Uterus (tissue), 4 donors: ENCODE data around the gene PSMA8. TPM values are rescaled to one million over a fixed set of nuclear protein-coding genes. Genes with fewer than 3 reads are reported as not detected.
"Not testable (repeated sequence)": the region's sequence is repeated elsewhere in the genome, so short reads cannot be mapped to it uniquely, and the experiment has no call there.

Experiments used
- DNase-seq, 2 donors: peaks; one replicate each; pipeline ENCODE4 v3.0.0-alpha.2; 2019 to 2020
- H3K27ac ChIP-seq, 2 donors: fragments of 200-600 bp; sonication (generic); 1 replicate in 1 of 2; 2 replicates in 1 of 2; pipeline ENCODE4 v1.5.1; 2016 to 2018
- H3K27me3 ChIP-seq, 2 donors: fragments of 200-600 bp; sonication (generic); one replicate each; pipeline ENCODE4 v1.5.1; 2018 to 2019; ENCODE audit warnings: control low read depth in 1 of 2
- H3K36me3 ChIP-seq, 2 donors: fragments of 200-600 bp; sonication (generic); one replicate each; pipeline ENCODE4 v1.5.1; 2019; ENCODE audit warnings: control low read depth in 1 of 2
- H3K4me1 ChIP-seq, 2 donors: fragments of 200-600 bp; sonication (generic); one replicate each; pipeline ENCODE4 v1.5.1; 2018 to 2019; ENCODE audit warnings: control low read depth in 1 of 2
- H3K4me3 ChIP-seq, 2 donors: fragments of 200-600 bp; sonication (generic); 1 replicate in 1 of 2; 2 replicates in 1 of 2; pipeline ENCODE4 v1.5.1; 2018 to 2019; ENCODE audit warnings: mild to moderate bottlenecking in 1 of 2
- H3K9me3 ChIP-seq, 2 donors: fragments of 200-600 bp; sonication (generic); one replicate each; pipeline ENCODE4 v1.5.1; 2019; ENCODE audit warnings: control low read depth in 1 of 2
- CTCF ChIP-seq, 4 experiments: fragments of 200-600 bp in 2 of 4; fragments of 450-650 bp in 2 of 4; sonication (generic) in 2 of 4; IDR thresholded peaks; one replicate each; pipeline ENCODE4 v1.5.1; 2016 to 2019; ENCODE audit warnings: antibody characterized with exemption in 4 of 4, mild to moderate bottlenecking in 2 of 4, moderate library complexity in 1 of 4
- POLR2A ChIP-seq, 2 donors: fragments of 450-650 bp; IDR thresholded peaks; one replicate each; pipeline ENCODE4 v1.6.1; 2016; ENCODE audit warnings: antibody characterized with exemption in 2 of 2, mild to moderate bottlenecking in 1 of 2, moderate library complexity in 1 of 2
- intact Hi-C: fragments of 100-400 bp; cut with DNase I; formaldehyde crosslinking; loops from one replicate; pipeline ENCODE4 v1.15.1; 2023; ENCODE audit warnings: low total_unique reads
- total RNA-seq, 4 donors: library from RNA; depleted of rRNA in 3 of 4; stranded (reverse); fragments of >200 nt in 3 of 4; gene quantifications; one replicate each; pipeline versions ENCODE4 v1.1.0 to v1.2.4, GENCODE V29; 2014 to 2023
- donor health status: DM: yes; HTN: yes; CAD: no.

Gene PSMA8
- total RNA-seq, 4 donors from 2014 or later, result not detected

GRCh38 chr18:26230497-26230896, 96.8 kb downstream of the PSMA8 start:
- Histone ChIP-seq H3K27me3 (no peaks in the 10 kb centered on the region), H3K36me3 (no peaks in the 10 kb centered on the region), H3K4me3 (no peak overlapping the region), H3K27ac (no peak overlapping the region), H3K4me1 (peaks cover 0 to 7% of the 10 kb centered on the region in 2 donors), H3K9me3 (no peaks in the 10 kb centered on the region)
- intact Hi-C loops, result no loop called here
- TF ChIP-seq CTCF (IDR thresholded peaks at IDR 0.05) (no peak), POLR2A (IDR thresholded peaks at IDR 0.05) (no peak)
- no peak for DNase-seq

- no peak for TF ChIP-seq POLR2A (IDR thresholded peaks at IDR 0.05)
- no peak for TF ChIP-seq CTCF (IDR thresholded peaks at IDR 0.05)
- H3K27me3 ChIP-seq, result no peaks in the 10 kb centered on the region
- no peak for DNase-seq
- no peaks in the 10 kb centered on the region for H3K9me3 ChIP-seq
- H3K4me3 ChIP-seq, result no peak overlapping the region
- intact Hi-C loops, result no loop called here
- H3K4me1 ChIP-seq, result no peaks in the 10 kb centered on the region
- no peaks in the 10 kb centered on the region for H3K36me3 ChIP-seq
- H3K27ac ChIP-seq, result no peak overlapping the region
These were observed 99.5 kb downstream of the PSMA8 start for GRCh38 chr18:26233208-26233607.

- not testable (repeated sequence) for H3K9me3 ChIP-seq, H3K27ac ChIP-seq
These were observed 103.7 kb downstream of the PSMA8 start for GRCh38 chr18:26237363-26237762.

GRCh38 chr18:26238718-26239117, 105.0 kb downstream of the PSMA8 start:
- H3K36me3 ChIP-seq, H3K4me1 ChIP-seq, H3K27me3 ChIP-seq, intact Hi-C loops, H3K9me3 ChIP-seq, H3K27ac ChIP-seq, H3K4me3 ChIP-seq, DNase-seq: not testable (repeated sequence)

More at GRCh38 chr18:26237363-26237762, 103.7 kb downstream of the PSMA8 start:
- intact Hi-C loops, H3K27me3 ChIP-seq, H3K36me3 ChIP-seq, H3K4me1 ChIP-seq, H3K4me3 ChIP-seq, DNase-seq: not testable (repeated sequence)

- intact Hi-C loops, DNase-seq, H3K36me3 ChIP-seq, H3K27ac ChIP-seq, H3K4me3 ChIP-seq, H3K4me1 ChIP-seq, H3K27me3 ChIP-seq, H3K9me3 ChIP-seq: not testable (repeated sequence)
These were observed 108.7 kb downstream of the PSMA8 start for GRCh38 chr18:26242392-26242791.

Other genes with a start within 250 kb of the PSMA8 start
- 100 to 1,000 TPM in 1 of 4 donors, 10 to 100 TPM in 3; 34.7 to 188 (median 91.9) TPM for gene SS18, start 43.3 kb upstream of the PSMA8 start, total RNA-seq
- gene TAF4B, start 92.6 kb downstream of the PSMA8 start, total RNA-seq, result 10 to 100 TPM in 2 of 4 donors, 1 to 10 TPM in 2; 6.7 to 28.2 (median 11.9) TPM